Bronchial epithelial cell (primary cell): ENCODE measurements around the gene KLC4. TPM values are rescaled to one million over a fixed set of nuclear protein-coding genes. Genes with fewer than 3 reads are reported as not detected.

Experiments
- DNase-seq: peaks from one replicate; pipeline ENCODE4 v3.0.0-alpha.2; 2010; ENCODE audit warnings: low read depth
- FAIRE-seq: peaks from 2 replicates; lab custom pipeline; 2011; peaks lifted over from hg19 to GRCh38; lab: Jason Lieb, UNC
- H3K27me3 ChIP-seq: 2 replicates; pipeline ENCODE4 v1.5.1; 2011; ENCODE audit warnings: low read length; ENCODE audit not compliant: control insufficient read depth, insufficient read depth
- H3K36me3 ChIP-seq: 2 replicates; pipeline ENCODE4 v1.5.1; 2011; ENCODE audit warnings: low read length; ENCODE audit not compliant: control insufficient read depth, insufficient read depth
- H3K4me3 ChIP-seq: 2 replicates; pipeline ENCODE4 v1.5.1; 2011; ENCODE audit warnings: mild to moderate bottlenecking, low read depth, low read length, control low read depth
- total RNA-seq: library from RNA; depleted of rRNA; stranded (reverse); fragments of >200 nt; gene quantifications from 2 replicates; pipeline ENCODE4 v1.2.1, GENCODE V29; 2014
- TF ChIP-seq, protein P1 (sequence below): IDR thresholded peaks from 2 replicates; pipeline ENCODE4 v1.5.1; 2011; ENCODE audit warnings: mild to moderate bottlenecking, moderate library complexity, low read length, control low read depth, inconsistent platforms; ENCODE audit not compliant: insufficient read depth, severe bottlenecking

KLC4 gene
- total RNA-seq, 1 donor from 2014 or later = 14.5 TPM

DNA sequence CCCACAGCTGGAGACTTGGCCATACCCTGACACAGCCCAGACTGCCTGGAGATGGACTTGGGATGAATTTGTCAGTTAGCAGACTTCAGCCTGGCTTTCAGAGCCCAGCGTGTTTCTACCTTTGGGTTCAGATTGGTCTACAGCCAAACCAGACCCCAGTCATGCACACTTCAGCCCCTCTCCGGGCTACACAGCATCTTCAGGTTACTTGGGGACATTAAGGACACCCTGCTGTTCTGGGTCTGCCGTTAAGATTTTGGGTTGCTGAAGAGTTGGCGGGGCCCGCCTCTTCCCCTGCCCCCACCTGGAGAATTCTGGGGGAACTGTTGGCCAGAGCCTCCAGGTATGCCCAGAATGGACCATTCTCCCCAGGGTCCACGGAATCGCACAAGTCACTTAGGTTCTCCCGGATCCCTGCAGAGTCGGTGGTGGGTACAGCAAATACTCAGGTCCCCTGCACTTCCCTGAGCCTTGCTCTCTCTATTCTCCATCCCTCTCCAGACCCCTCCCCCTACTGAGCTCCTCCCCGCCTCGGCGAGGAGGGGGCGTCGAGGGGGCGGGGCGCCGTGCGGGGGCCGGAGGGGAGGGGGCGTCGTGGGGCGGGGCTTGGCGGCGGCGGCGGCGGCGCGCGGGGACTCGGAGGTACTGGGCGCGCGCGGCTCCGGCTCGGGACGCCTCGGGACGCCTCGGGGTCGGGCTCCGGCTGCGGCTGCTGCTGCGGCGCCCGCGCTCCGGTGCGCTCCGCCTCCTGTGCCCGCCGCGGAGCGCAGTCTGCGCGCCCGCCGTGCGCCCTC lies 16.4 kb downstream of the KLC4 start, which contains the start of gene PTK7:
Gene PTK7, plus strand, starts transcription at position 645 of the 794 bp plus-strand sequence. CDS start 175 bp downstream, outside the sequence.
- no peak for FAIRE-seq
- H3K4me3 ChIP-seq = peak within 1 kb of the TSS; percentile 83
- DNase-seq = no peak
- TF ChIP-seq, protein P1, sequence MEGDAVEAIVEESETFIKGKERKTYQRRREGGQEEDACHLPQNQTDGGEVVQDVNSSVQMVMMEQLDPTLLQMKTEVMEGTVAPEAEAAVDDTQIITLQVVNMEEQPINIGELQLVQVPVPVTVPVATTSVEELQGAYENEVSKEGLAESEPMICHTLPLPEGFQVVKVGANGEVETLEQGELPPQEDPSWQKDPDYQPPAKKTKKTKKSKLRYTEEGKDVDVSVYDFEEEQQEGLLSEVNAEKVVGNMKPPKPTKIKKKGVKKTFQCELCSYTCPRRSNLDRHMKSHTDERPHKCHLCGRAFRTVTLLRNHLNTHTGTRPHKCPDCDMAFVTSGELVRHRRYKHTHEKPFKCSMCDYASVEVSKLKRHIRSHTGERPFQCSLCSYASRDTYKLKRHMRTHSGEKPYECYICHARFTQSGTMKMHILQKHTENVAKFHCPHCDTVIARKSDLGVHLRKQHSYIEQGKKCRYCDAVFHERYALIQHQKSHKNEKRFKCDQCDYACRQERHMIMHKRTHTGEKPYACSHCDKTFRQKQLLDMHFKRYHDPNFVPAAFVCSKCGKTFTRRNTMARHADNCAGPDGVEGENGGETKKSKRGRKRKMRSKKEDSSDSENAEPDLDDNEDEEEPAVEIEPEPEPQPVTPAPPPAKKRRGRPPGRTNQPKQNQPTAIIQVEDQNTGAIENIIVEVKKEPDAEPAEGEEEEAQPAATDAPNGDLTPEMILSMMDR = no peak
- no peaks in the 10 kb centered on the region for H3K27me3 ChIP-seq
- H3K36me3 ChIP-seq = no peaks in the 10 kb centered on the region

DNA sequence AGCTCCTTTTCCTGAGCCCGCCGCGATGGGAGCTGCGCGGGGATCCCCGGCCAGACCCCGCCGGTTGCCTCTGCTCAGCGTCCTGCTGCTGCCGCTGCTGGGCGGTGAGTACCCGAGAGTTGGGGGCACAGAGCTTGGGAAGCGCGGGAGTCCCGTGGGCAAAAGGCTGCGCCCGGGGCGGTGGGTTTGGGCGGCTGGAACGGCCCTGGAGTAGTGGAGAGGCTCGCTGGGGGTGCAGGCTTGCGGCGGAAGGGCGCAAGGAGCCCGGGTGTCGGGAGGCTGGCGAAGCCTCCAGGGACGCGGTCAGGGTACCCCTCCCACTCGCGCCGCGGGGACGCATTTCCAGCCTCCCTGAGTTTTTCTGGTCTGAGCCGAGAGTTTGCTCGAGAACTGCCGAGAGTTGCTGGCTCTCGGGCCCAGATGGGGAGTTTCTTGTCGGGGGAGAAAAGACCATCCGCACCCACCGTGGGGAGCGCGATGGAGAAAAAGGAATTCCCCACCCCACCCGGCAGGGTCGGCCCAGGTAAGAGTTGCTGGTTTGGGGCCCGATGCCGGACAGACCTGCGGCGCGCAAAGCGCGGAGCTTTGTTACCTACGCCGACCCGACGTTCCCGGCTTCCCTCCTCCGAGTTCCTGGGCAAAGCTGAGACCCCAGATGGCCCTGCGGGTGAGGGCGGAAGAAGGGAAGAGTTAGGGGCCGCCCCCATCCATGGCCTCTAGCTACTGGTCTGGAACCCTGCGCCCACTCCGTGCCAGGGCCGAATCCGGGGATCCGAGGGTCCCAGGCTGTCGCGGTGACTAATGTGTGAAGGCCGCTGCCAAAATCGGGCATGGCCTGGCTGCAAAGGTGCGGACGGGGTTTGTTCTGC lies 17.3 kb downstream of the KLC4 start:
- no peak for FAIRE-seq
- H3K27me3 ChIP-seq = no peaks in the 10 kb centered on the region
- TF ChIP-seq, protein P1 = no peak
- no peak for DNase-seq
- H3K36me3 ChIP-seq = no peaks in the 10 kb centered on the region
- H3K4me3 ChIP-seq = peak overlapping the region; percentile 83

DNA sequence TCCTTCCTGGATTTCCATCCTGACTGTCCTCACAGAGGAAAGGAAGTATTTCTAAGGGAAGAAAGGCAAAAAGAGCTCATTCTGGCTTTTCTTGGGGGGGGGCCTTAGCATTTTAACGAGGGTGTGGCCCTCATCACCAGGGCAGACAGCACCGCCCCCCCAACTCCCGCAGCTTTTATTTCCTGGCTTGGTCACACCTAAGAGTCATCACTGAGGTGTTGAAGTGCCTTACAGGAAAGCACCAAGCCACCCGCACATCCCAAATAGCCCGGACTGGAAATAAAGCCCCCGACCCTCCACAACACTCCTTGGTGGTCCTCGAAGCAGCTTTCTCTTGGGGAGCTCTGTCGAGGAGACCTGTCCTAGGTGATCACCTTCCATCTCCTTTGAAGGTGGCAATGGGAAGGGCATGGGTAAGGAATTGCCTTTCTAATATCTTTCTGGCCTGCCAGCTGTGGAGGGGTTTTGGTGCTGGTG lies 17.9 kb downstream of the KLC4 start:
- no peaks in the 10 kb centered on the region for H3K27me3 ChIP-seq
- FAIRE-seq (no peak), DNase-seq (peak; percentile 58)
- peak overlapping the region; percentile 83 for H3K4me3 ChIP-seq
- no peaks in the 10 kb centered on the region for H3K36me3 ChIP-seq
- TF ChIP-seq, protein P1 = no peak

DNA sequence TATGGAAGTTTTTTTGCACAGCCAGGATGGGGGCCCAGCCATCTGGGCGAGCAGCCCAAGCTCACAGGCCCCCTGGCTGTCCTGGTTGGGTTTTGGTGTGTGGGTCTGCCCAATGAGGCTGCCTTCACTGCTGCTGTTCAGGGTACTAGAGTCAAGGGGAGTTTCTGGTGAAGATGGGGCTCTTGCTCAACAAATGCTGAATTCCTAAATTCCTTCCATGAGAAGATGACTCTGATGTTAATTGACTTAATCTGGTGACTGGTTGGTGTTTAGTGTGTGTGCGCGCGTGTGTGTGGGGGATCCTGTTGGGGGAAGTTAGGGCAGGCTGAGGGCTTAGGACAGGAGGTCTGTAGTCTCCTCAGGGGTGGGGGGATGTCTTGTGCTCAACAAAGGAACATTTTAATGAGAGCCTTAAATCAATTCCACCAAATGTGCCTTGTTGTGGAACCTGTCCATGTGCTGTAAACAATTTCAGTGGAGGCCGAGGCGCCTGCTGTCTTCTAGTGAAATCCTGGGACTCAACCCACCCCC lies 18.6 kb downstream of the KLC4 start:
- FAIRE-seq (no peak), DNase-seq (no peak)
- Histone ChIP-seq H3K27me3 (no peaks in the 10 kb centered on the region), H3K36me3 (no peaks in the 10 kb centered on the region), H3K4me3 (peak overlapping the region; percentile 83)
- TF ChIP-seq, protein P1 = no peak

DNA sequence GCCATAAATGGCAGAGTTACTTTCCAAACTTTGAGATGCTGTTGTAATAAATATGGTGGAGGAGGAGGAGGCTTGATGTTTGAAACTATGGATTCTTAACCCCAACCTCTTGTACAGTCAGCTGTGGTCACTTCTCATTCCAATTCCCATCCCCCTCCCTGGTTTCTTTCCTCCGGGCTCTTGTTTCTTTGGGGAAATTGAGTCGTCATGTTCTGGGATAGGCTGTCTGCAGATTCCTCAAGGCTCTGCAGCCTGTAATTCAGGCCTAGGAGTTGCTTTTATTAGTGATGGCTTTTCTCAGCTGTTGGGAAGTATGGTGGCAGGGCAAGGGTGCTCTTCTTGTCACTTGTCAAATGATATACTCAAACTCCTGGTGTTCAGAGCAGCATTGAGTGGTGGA lies 19.3 kb downstream of the KLC4 start:
- no peak for DNase-seq
- no peak for FAIRE-seq
- Histone ChIP-seq H3K27me3 (no peaks in the 10 kb centered on the region), H3K4me3 (no peak overlapping the region), H3K36me3 (no peaks in the 10 kb centered on the region)
- TF ChIP-seq, protein P1 = no peak
